ENCODE results near the gene GP9. TPM values are rescaled to one million over a fixed set of nuclear protein-coding genes. Genes with fewer than 3 reads are reported as not detected.

GP9 gene
- total RNA-seq, 4 donors from 2014 or later, result 0.35 TPM; not detected in 3

DNA sequence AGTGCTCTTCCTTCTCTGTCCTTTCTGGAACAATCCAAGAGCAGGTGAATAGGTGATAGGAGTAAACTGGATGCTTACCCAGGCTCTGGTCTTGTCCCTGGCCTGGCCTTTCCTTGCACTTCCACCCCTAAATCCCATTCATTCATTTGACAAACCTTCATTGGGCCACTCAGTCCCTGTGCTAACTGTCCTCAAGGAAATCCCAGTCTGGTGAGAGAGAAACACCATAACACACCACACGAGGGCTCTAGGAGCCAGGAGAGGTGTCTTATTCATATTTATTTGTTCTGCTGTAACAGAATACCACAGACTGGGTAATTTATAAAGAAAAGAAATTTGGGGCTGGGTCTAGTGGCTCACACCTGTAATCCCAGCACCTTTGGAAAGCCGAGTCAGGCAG, 36.7 kb upstream of the GP9 start:
- Histone ChIP-seq H3K27me3 (no peaks in the 10 kb centered on the region), H3K9me3 (no peaks in the 10 kb centered on the region), H3K4me3 (no peak overlapping the region), H3K27ac (peak overlapping the region in 1 of 2 donors; percentile 30), H3K36me3 (no peaks in the 10 kb centered on the region), H3K4me1 (no peaks in the 10 kb centered on the region)
- intact Hi-C loops (cut with DNase I; ENCODE audit: low total_unique reads), result no loop called here
- DNase-seq, result no peak
- TF ChIP-seq POLR2A (IDR thresholded peaks at IDR 0.05), result no peak
- TF ChIP-seq, protein P1, sequence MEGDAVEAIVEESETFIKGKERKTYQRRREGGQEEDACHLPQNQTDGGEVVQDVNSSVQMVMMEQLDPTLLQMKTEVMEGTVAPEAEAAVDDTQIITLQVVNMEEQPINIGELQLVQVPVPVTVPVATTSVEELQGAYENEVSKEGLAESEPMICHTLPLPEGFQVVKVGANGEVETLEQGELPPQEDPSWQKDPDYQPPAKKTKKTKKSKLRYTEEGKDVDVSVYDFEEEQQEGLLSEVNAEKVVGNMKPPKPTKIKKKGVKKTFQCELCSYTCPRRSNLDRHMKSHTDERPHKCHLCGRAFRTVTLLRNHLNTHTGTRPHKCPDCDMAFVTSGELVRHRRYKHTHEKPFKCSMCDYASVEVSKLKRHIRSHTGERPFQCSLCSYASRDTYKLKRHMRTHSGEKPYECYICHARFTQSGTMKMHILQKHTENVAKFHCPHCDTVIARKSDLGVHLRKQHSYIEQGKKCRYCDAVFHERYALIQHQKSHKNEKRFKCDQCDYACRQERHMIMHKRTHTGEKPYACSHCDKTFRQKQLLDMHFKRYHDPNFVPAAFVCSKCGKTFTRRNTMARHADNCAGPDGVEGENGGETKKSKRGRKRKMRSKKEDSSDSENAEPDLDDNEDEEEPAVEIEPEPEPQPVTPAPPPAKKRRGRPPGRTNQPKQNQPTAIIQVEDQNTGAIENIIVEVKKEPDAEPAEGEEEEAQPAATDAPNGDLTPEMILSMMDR (IDR thresholded peaks at IDR 0.05), result no peak

DNA sequence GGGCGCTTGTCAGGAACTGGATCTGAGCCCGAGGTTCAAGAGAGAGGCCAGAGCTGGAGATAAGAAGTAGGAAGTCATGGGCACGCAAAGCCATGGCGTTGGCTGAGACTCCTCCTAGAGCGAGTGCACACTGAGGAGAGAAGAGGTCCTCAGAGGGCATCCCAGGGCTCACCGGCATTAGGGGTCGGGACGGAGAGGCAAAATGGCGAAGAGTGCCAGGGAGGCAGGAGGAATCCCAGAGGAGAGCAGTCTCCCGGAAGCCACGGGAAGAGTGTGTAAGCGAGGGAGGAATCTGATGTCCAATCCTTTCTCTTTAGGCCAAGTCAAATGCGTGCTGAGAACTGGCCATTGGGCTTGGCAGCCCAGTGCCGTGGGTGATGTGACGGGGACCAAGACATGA, 35.5 kb upstream of the GP9 start:
- Histone ChIP-seq H3K4me3 (no peak overlapping the region), H3K27me3 (no peaks in the 10 kb centered on the region), H3K9me3 (no peaks in the 10 kb centered on the region), H3K36me3 (no peaks in the 10 kb centered on the region), H3K4me1 (no peaks in the 10 kb centered on the region), H3K27ac (peak overlapping the region in 1 of 2 donors; percentile 50)
- TF ChIP-seq, protein P1 (IDR thresholded peaks at IDR 0.05), result no peak
- no peak for TF ChIP-seq POLR2A (IDR thresholded peaks at IDR 0.05)
- no peak for DNase-seq
- intact Hi-C loops (cut with DNase I; ENCODE audit: low total_unique reads), result no loop called here

DNA sequence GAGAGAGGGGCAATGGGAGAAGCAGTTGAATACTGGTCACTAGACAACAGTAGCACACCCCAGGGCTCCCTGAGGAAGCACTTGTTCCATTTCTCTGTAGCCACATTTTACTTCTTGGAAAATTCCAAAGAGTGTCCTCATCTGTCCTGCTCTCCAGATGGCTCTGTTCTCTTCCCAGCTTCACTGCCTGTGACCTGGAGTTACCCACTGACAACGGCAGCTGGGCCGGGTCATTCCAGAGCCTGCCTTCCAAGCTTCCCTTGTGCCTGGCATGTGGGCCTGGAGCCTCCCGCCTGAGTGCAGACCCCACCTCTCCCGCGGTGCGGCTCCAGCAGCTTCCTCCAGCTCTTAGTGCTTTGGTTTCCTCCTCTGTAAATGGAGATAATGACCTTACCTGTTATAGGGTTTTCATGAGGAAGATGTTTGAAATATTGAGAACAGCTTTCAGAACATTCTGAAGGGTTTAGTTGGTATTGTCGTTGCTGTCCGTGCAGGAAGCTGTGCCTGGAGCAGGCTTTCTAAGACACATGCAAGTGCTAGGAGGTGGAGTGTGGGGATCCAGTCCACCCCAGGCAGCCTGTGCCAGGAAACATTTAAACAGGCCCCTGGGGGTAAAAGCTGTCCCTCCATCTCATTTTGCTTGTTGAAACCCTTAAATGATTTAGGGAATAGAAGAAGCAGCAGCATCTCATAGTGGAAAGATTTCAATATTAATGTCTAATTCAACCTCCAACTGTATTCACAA, 34.7 kb upstream of the GP9 start:
- no peaks in the 10 kb centered on the region for H3K4me1 ChIP-seq
- DNase-seq, result peak in 1 of 2 donors; percentile 43
- peak overlapping the region in 1 of 2 donors; percentile 50 for H3K27ac ChIP-seq
- H3K4me3 ChIP-seq, result no peak overlapping the region
- TF ChIP-seq, protein P1 (IDR thresholded peaks at IDR 0.05), result no peak
- TF ChIP-seq POLR2A (IDR thresholded peaks at IDR 0.05), result no peak
- no peaks in the 10 kb centered on the region for H3K27me3 ChIP-seq
- no peaks in the 10 kb centered on the region for H3K9me3 ChIP-seq
- intact Hi-C loops (cut with DNase I; ENCODE audit: low total_unique reads), result no loop called here
- no peaks in the 10 kb centered on the region for H3K36me3 ChIP-seq

DNA sequence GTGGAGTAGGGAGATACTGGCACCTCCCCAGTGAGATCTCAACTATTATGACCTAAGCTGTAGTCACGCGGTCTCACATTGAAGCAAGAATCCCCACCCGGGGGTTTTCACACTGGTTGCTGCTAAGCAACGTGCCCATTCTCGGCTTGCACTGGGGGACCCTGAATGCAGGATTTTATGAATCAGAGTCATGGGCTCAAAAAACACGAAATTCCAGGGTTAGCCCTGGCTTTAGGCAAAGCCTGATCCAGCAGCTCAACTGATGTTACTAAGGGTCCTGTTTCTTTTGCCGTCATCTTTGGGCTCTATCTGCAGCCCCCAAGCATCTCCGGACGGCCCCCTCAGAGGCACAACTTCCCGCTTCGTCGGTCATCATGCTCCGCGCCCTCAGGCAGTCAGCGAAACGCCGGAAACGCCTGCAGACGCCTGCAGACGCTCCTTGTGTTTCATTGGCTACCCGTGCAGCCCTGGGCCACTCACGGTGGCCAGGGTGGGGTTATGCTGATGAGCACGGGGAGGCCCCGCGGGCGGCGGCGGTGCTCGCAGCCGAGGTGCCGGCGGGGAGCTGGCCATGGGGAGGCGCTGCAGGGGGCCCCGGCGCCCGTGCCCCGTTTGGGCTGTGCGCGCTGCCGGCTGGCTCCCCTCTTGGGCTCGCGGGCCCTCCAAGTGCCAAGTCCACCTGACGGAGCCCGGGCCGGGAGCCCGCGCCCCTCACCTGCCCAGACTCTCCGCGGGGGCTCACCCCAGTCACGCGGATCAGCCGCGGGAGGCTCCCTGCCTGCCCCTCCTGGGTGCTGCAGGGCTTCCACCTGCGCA, 33.6 kb upstream of the GP9 start:
- Histone ChIP-seq H3K9me3 (no peaks in the 10 kb centered on the region), H3K27ac (peak overlapping the region; percentile 31 to 74), H3K4me1 (no peaks in the 10 kb centered on the region), H3K4me3 (peak overlapping the region; percentile 17 to 37), H3K36me3 (no peaks in the 10 kb centered on the region), H3K27me3 (no peaks in the 10 kb centered on the region)
- peak; percentile 84 to 85 for DNase-seq
- TF ChIP-seq, protein P1 (IDR thresholded peaks at IDR 0.05), result peak; percentile 38 to 83 (median 74)
- TF ChIP-seq POLR2A (IDR thresholded peaks at IDR 0.05), result peak; percentile 32 to 66
- intact Hi-C loops (cut with DNase I; ENCODE audit: low total_unique reads), result no loop called here

DNA sequence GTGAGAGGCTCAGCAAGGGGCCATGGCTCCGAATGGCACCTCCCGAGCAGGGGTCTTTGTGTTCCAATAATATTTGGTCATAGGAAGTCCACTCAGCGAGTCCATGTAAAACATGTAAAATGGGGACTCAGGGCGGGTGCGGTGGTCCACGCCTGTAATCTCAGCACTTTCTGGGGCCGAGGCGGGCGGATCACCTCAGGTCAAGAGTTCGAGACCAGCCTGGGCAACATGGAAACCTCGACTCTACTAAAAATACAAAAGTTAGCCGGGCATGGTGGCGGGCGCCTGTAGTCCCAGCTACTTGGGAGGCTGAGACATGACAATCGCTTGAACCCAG, 33.1 kb upstream of the GP9 start:
- H3K36me3 ChIP-seq, result no peaks in the 10 kb centered on the region
- H3K27ac ChIP-seq, result peak overlapping the region in 1 of 2 donors; percentile 74
- intact Hi-C loops (cut with DNase I; ENCODE audit: low total_unique reads), result no loop called here
- no peaks in the 10 kb centered on the region for H3K4me1 ChIP-seq
- H3K27me3 ChIP-seq, result no peaks in the 10 kb centered on the region
- TF ChIP-seq POLR2A (IDR thresholded peaks at IDR 0.05), result no peak
- TF ChIP-seq, protein P1 (IDR thresholded peaks at IDR 0.05), result no peak
- no peaks in the 10 kb centered on the region for H3K9me3 ChIP-seq
- DNase-seq, result no peak
- peak overlapping the region; percentile 17 to 37 for H3K4me3 ChIP-seq
